WTC11 (cell line): Measurements from ENCODE around the gene SPATA25. TPM values are rescaled to one million over a fixed set of nuclear protein-coding genes. Genes with fewer than 3 reads are reported as not detected.

Experiments used
- ATAC-seq: fragments of 200-7000 bp; cut with Tn5 transposase; 2 replicates; pipeline ENCODE4 v1.10.0; 2021; ENCODE audit warnings: mild to moderate bottlenecking, moderate library complexity
- CTCF ChIA-PET: fragments of 300-600 bp; sonication (Branson Sonifier 250); formaldehyde crosslinking; loops from one replicate; lab custom pipeline; 2021; ENCODE audit warnings: antibody characterized with exemption; lab: Charles Lee
- POLR2A ChIA-PET: fragments of 350-600 bp; sonication (Branson Sonifier 250); formaldehyde crosslinking; loops from one replicate; lab custom pipeline; 2021; ENCODE audit warnings: antibody characterized with exemption; lab: Charles Lee
- DNase-seq: peaks from one replicate; pipeline ENCODE4 v3.0.0; 2021; ENCODE audit warnings: low spot score
- H3K27ac Mint-ChIP-seq: 2 replicates; pipeline ENCODE4 v1.8.0; 2021; ENCODE audit warnings: mixed read lengths
- H3K27me3 Mint-ChIP-seq: 2 replicates; pipeline ENCODE4 v1.8.0; 2021; ENCODE audit warnings: low read depth, mild to moderate bottlenecking, moderate library complexity, mixed read lengths
- H3K36me3 Mint-ChIP-seq: 2 replicates; pipeline ENCODE4 v1.8.0; 2021; ENCODE audit warnings: mixed read lengths
- H3K4me1 Mint-ChIP-seq: 2 replicates; pipeline ENCODE4 v1.8.0; 2022; ENCODE audit warnings: mixed read lengths
- H3K4me3 Mint-ChIP-seq: 2 replicates; pipeline ENCODE4 v1.8.0; 2021; ENCODE audit warnings: mild to moderate bottlenecking, moderate library complexity, mixed read lengths
- H3K9me3 Mint-ChIP-seq: 2 replicates; pipeline ENCODE4 v1.8.0; 2021; ENCODE audit warnings: mixed read lengths
- ELF4 ChIP-seq: sonication (generic); formaldehyde crosslinking; IDR thresholded peaks from 2 replicates; pipeline ENCODE4 v1.8.1; 2022; ENCODE audit warnings: low read depth, mild to moderate bottlenecking, moderate library complexity, missing genetic modification reagents
- FOXJ3 ChIP-seq: sonication (generic); formaldehyde crosslinking; IDR thresholded peaks from 2 replicates; pipeline ENCODE4 v1.9.0; 2021; ENCODE audit warnings: missing genetic modification reagents, mild to moderate bottlenecking, borderline replicate concordance
- MXD4 ChIP-seq: fragments of 250-450 bp; sonication (Bioruptor Pico); IDR thresholded peaks from 2 replicates; pipeline ENCODE4 v1.8.0; 2021; ENCODE audit warnings: mild to moderate bottlenecking, moderate library complexity, borderline replicate concordance
- NFYB ChIP-seq: sonication (generic); formaldehyde crosslinking; conservative IDR thresholded peaks from 2 replicates; pipeline ENCODE4 v1.8.0; 2022; ENCODE audit warnings: low read depth, missing genetic modification reagents
- NR2C2 ChIP-seq: sonication (generic); formaldehyde crosslinking; IDR thresholded peaks from 2 replicates; pipeline ENCODE4 v1.8.0; 2022; ENCODE audit warnings: mild to moderate bottlenecking, missing genetic modification reagents
- total RNA-seq: library from RNA; stranded (reverse); gene quantifications from 3 replicates; pipeline ENCODE4 v1.2.3, GENCODE V29; 2021
- TF ChIP-seq, protein P1 (sequence below): fragments of 250-450 bp; sonication (Bioruptor Pico); conservative IDR thresholded peaks from 2 replicates; pipeline ENCODE4 v1.9.0; 2021; ENCODE audit warnings: mild to moderate bottlenecking
- TF ChIP-seq, protein P2 (sequence below): fragments of 250-450 bp; sonication (Bioruptor Pico); IDR thresholded peaks from 2 replicates; pipeline ENCODE4 v1.8.0; 2021; ENCODE audit warnings: mild to moderate bottlenecking
- TF ChIP-seq, protein P3 (sequence below): sonication (generic); formaldehyde crosslinking; IDR thresholded peaks from 2 replicates; pipeline ENCODE4 v1.8.0; 2022; ENCODE audit warnings: missing genetic modification reagents
- TF ChIP-seq, protein P4 (sequence below): fragments of 250-450 bp; sonication (Bioruptor Pico); IDR thresholded peaks from 2 replicates; pipeline ENCODE4 v1.9.0; 2021; ENCODE audit warnings: mild to moderate bottlenecking
- TF ChIP-seq, protein P5 (sequence below): sonication (generic); formaldehyde crosslinking; IDR thresholded peaks from 2 replicates; pipeline ENCODE4 v1.8.1; 2023; ENCODE audit warnings: mild to moderate bottlenecking, missing genetic modification reagents, borderline replicate concordance
- TF ChIP-seq, protein P6 (sequence below): sonication (generic); formaldehyde crosslinking; IDR thresholded peaks from 2 replicates; pipeline ENCODE4 v1.8.1; 2023; ENCODE audit warnings: mild to moderate bottlenecking, missing genetic modification reagents

The SPATA25 gene
- total RNA-seq, 1 experiment from 2014 or later: 3.7 TPM

DNA sequence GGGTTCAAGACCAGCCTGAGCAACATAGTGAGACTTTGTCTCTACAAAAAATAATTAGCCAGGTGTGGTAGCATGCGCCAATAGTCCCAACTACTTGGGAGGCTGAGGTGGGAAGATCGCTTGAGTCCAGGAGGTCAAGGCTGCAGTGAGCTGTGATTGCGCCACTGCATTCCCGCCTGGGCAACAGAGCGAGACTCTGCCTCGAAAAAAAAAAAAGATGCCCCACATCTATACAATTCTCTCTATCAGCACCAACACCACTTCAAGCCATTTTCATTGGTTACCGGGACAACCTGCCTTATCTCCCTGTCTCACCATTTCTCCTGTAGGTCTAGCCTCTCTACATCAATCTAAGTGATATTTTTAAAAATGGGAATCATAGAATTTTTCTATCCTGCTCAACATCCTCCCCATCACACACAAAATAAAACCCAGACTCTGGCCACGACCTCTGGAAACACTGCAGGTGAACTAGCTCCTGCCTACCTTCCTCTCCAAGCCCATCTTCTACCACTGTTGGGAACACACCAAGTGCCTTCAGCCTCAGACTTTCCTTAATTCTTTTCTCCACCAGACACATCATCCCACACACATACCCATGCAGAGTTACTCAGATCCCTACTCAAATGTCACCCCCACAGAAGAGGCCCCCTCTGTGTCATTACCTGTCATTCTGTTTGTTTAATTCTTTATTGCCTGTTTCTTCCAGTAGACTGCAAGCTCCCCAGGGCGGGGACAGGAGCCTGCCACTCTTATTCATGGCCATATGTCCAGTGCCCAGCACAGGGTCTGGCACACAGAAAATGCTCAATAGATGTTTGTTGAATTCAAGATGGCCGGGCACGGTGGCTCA is 34.1 kb upstream of the SPATA25 start:
- Mint-ChIP-seq H3K27ac (no peak overlapping the region), H3K4me3 (no peak overlapping the region), H3K36me3 (no peaks in the 10 kb centered on the region), H3K4me1 (peaks cover 7% of the 10 kb centered on the region; the same call in 1 of the 2 replicates), H3K9me3 (no peaks in the 10 kb centered on the region), H3K27me3 (no peaks in the 10 kb centered on the region)
- TF ChIP-seq, protein P1, sequence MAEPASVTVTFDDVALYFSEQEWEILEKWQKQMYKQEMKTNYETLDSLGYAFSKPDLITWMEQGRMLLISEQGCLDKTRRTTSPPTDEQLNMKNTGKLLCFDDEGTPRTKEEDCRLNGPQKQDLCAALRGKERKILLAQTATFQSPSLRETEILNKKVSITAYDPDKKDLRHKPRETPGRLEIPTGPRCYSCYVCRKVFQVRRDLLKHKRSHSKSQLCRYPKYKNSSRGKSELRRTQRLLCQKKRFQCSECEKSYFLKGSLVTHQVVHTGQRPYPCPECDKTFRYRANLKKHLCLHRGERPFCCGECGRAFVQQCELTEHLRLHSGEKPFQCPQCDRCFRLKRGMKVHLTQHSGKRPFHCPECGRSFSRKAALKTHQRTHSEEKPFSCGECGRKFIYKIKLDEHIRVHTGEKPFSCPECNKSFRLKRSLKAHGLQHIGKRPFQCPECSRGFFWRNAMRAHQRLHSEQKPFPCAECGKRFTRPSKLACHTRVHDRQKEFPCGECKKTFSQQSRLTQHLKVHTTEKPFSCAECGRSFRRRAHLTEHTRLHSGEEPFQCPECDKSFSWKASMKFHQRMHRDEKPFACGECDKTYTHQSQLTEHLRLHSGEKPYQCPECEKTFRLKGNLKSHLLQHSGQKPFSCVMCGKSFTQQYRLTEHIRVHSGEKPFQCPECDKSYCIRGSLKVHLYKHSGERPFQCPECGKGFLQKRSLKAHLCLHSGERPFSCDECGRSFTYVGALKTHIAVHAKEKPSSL (CRISPR knock-in tag): no peak
- TF ChIP-seq, protein P2, sequence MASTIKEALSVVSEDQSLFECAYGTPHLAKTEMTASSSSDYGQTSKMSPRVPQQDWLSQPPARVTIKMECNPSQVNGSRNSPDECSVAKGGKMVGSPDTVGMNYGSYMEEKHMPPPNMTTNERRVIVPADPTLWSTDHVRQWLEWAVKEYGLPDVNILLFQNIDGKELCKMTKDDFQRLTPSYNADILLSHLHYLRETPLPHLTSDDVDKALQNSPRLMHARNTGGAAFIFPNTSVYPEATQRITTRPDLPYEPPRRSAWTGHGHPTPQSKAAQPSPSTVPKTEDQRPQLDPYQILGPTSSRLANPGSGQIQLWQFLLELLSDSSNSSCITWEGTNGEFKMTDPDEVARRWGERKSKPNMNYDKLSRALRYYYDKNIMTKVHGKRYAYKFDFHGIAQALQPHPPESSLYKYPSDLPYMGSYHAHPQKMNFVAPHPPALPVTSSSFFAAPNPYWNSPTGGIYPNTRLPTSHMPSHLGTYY: no peak
- TF ChIP-seq, protein P3, sequence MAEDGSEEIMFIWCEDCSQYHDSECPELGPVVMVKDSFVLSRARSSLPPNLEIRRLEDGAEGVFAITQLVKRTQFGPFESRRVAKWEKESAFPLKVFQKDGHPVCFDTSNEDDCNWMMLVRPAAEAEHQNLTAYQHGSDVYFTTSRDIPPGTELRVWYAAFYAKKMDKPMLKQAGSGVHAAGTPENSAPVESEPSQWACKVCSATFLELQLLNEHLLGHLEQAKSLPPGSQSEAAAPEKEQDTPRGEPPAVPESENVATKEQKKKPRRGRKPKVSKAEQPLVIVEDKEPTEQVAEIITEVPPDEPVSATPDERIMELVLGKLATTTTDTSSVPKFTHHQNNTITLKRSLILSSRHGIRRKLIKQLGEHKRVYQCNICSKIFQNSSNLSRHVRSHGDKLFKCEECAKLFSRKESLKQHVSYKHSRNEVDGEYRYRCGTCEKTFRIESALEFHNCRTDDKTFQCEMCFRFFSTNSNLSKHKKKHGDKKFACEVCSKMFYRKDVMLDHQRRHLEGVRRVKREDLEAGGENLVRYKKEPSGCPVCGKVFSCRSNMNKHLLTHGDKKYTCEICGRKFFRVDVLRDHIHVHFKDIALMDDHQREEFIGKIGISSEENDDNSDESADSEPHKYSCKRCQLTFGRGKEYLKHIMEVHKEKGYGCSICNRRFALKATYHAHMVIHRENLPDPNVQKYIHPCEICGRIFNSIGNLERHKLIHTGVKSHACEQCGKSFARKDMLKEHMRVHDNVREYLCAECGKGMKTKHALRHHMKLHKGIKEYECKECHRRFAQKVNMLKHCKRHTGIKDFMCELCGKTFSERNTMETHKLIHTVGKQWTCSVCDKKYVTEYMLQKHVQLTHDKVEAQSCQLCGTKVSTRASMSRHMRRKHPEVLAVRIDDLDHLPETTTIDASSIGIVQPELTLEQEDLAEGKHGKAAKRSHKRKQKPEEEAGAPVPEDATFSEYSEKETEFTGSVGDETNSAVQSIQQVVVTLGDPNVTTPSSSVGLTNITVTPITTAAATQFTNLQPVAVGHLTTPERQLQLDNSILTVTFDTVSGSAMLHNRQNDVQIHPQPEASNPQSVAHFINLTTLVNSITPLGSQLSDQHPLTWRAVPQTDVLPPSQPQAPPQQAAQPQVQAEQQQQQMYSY: no peak
- TF ChIP-seq, protein P4, sequence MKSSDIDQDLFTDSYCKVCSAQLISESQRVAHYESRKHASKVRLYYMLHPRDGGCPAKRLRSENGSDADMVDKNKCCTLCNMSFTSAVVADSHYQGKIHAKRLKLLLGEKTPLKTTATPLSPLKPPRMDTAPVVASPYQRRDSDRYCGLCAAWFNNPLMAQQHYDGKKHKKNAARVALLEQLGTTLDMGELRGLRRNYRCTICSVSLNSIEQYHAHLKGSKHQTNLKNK (CRISPR knock-in tag): no peak
- TF ChIP-seq FOXJ3 (CRISPR knock-in tag): no peak
- TF ChIP-seq, protein P5, sequence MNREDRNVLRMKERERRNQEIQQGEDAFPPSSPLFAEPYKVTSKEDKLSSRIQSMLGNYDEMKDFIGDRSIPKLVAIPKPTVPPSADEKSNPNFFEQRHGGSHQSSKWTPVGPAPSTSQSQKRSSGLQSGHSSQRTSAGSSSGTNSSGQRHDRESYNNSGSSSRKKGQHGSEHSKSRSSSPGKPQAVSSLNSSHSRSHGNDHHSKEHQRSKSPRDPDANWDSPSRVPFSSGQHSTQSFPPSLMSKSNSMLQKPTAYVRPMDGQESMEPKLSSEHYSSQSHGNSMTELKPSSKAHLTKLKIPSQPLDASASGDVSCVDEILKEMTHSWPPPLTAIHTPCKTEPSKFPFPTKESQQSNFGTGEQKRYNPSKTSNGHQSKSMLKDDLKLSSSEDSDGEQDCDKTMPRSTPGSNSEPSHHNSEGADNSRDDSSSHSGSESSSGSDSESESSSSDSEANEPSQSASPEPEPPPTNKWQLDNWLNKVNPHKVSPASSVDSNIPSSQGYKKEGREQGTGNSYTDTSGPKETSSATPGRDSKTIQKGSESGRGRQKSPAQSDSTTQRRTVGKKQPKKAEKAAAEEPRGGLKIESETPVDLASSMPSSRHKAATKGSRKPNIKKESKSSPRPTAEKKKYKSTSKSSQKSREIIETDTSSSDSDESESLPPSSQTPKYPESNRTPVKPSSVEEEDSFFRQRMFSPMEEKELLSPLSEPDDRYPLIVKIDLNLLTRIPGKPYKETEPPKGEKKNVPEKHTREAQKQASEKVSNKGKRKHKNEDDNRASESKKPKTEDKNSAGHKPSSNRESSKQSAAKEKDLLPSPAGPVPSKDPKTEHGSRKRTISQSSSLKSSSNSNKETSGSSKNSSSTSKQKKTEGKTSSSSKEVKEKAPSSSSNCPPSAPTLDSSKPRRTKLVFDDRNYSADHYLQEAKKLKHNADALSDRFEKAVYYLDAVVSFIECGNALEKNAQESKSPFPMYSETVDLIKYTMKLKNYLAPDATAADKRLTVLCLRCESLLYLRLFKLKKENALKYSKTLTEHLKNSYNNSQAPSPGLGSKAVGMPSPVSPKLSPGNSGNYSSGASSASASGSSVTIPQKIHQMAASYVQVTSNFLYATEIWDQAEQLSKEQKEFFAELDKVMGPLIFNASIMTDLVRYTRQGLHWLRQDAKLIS (CRISPR knock-in tag): no peak
- TF ChIP-seq NFYB (CRISPR knock-in tag): no peak
- no peak for TF ChIP-seq ELF4
- no peak for TF ChIP-seq NR2C2 (CRISPR knock-in tag)
- no peak for TF ChIP-seq MXD4 (CRISPR knock-in tag)
- TF ChIP-seq, protein P6, sequence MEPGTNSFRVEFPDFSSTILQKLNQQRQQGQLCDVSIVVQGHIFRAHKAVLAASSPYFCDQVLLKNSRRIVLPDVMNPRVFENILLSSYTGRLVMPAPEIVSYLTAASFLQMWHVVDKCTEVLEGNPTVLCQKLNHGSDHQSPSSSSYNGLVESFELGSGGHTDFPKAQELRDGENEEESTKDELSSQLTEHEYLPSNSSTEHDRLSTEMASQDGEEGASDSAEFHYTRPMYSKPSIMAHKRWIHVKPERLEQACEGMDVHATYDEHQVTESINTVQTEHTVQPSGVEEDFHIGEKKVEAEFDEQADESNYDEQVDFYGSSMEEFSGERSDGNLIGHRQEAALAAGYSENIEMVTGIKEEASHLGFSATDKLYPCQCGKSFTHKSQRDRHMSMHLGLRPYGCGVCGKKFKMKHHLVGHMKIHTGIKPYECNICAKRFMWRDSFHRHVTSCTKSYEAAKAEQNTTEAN: no peak
- DNase-seq (no peak), ATAC-seq (no peak)
- ChIA-PET POLR2A (interaction anchor here (0.6 kb wide), 1 partner anchor 96 kb away, joined by 3 read pairs; no protein-coding TSS in a partner anchor), CTCF (interaction anchor here (1.4 to 3.0 kb wide), 2 partner anchors 90 to 98 kb away, joined by 4 to 9 read pairs; no protein-coding TSS in a partner anchor)
